Type B pancreatic cell (in vitro differentiated cells): ENCODE data around the gene NAXD. TPM values are rescaled to one million over a fixed set of nuclear protein-coding genes. Genes with fewer than 3 reads are reported as not detected.

ENCODE experiments used
- DNase-seq: peaks from one replicate; pipeline ENCODE4 v3.0.0; 2021; ENCODE audit warnings: mixed read lengths; ENCODE audit not compliant: unreplicated experiment; ENCODE audit errors: extremely low spot score
- H3K27ac Mint-ChIP-seq: 2 replicates; pipeline ENCODE4 v1.8.0; 2021; ENCODE audit warnings: mild to moderate bottlenecking, mixed read lengths
- H3K27me3 Mint-ChIP-seq: 2 replicates; pipeline ENCODE4 v1.8.0; 2021; ENCODE audit warnings: mixed read lengths
- H3K36me3 Mint-ChIP-seq: 2 replicates; pipeline ENCODE4 v1.8.0; 2021; ENCODE audit warnings: mixed read lengths
- H3K4me1 Mint-ChIP-seq: one replicate; pipeline ENCODE4 v1.8.0; 2021; ENCODE audit warnings: mixed read lengths; ENCODE audit not compliant: unreplicated experiment
- H3K4me3 Mint-ChIP-seq: 2 replicates; pipeline ENCODE4 v1.8.0; 2021; ENCODE audit warnings: mild to moderate bottlenecking, mixed read lengths
- H3K9me3 Mint-ChIP-seq: 2 replicates; pipeline ENCODE4 v1.8.0; 2021; ENCODE audit warnings: mixed read lengths
- CTCF ChIP-seq: fragments of 200-600 bp; sonication (generic); conservative IDR thresholded peaks from 2 replicates; pipeline ENCODE4 v1.5.0; 2021; ENCODE audit warnings: antibody characterized with exemption, mild to moderate bottlenecking
- total RNA-seq: library from RNA; stranded (reverse); gene quantifications from 2 replicates; pipeline ENCODE4 v1.2.1, GENCODE V29; 2021; ENCODE audit warnings: low replicate concordance

NAXD gene
- total RNA-seq, 1 donor from 2014 or later: 39.5 TPM

- Mint-ChIP-seq H3K27me3 (no peaks in the 10 kb centered on the region), H3K9me3 (no peaks in the 10 kb centered on the region), H3K4me1 (peaks cover 31% of the 10 kb centered on the region), H3K27ac (no peak overlapping the region), H3K4me3 (no peak overlapping the region), H3K36me3 (peaks cover 8% of the 10 kb centered on the region)
- TF ChIP-seq CTCF: no peak
- no peak for DNase-seq
Observed at GRCh38 chr13:110620596-110620995, 5.3 kb downstream of the NAXD start.

- peak overlapping the region; percentile 89 for H3K27ac Mint-ChIP-seq
- no peaks in the 10 kb centered on the region for H3K27me3 Mint-ChIP-seq
- TF ChIP-seq CTCF: no peak
- peak overlapping the region; percentile 39 for H3K4me3 Mint-ChIP-seq
- DNase-seq: no peak
- peaks cover 25% of the 10 kb centered on the region for H3K36me3 Mint-ChIP-seq
- H3K4me1 Mint-ChIP-seq: peaks cover 34% of the 10 kb centered on the region
- H3K9me3 Mint-ChIP-seq: no peaks in the 10 kb centered on the region
Observed at GRCh38 chr13:110624766-110625756, 9.7 kb downstream of the NAXD start.

- Mint-ChIP-seq H3K27me3 (no peaks in the 10 kb centered on the region), H3K9me3 (no peaks in the 10 kb centered on the region), H3K4me3 (peak overlapping the region; percentile 39), H3K36me3 (peaks cover 25% of the 10 kb centered on the region), H3K27ac (peak overlapping the region; percentile 89), H3K4me1 (peaks cover 34% of the 10 kb centered on the region)
- TF ChIP-seq CTCF: no peak
- DNase-seq: no peak
Observed at GRCh38 chr13:110625771-110626321, 10.5 kb downstream of the NAXD start.

GRCh38 chr13:110626521-110626920 lies 11.2 kb downstream of the NAXD start:
- TF ChIP-seq CTCF: no peak
- Mint-ChIP-seq H3K36me3 (peaks cover 25% of the 10 kb centered on the region), H3K27me3 (no peaks in the 10 kb centered on the region), H3K4me1 (peaks cover 34% of the 10 kb centered on the region), H3K4me3 (no peak overlapping the region), H3K9me3 (no peaks in the 10 kb centered on the region), H3K27ac (no peak overlapping the region)
- DNase-seq: no peak

GRCh38 chr13:110627351-110627750 lies 12.0 kb downstream of the NAXD start:
- no peak overlapping the region for H3K4me3 Mint-ChIP-seq
- DNase-seq: no peak
- no peaks in the 10 kb centered on the region for H3K27me3 Mint-ChIP-seq
- peaks cover 33% of the 10 kb centered on the region for H3K4me1 Mint-ChIP-seq
- peaks cover 30% of the 10 kb centered on the region for H3K36me3 Mint-ChIP-seq
- TF ChIP-seq CTCF: no peak
- no peaks in the 10 kb centered on the region for H3K9me3 Mint-ChIP-seq
- H3K27ac Mint-ChIP-seq: peak overlapping the region; percentile 11
